ENCODE data around the gene TAF1D. TPM values are rescaled to one million over a fixed set of nuclear protein-coding genes. Genes with fewer than 3 reads are reported as not detected.
"Not testable (repeated sequence)": the region's sequence is repeated elsewhere in the genome, so short reads cannot be mapped to it uniquely, and the experiment has no call there.

Gene TAF1D
- total RNA-seq, 1 experiment from 2014 or later = 165 TPM

DNA sequence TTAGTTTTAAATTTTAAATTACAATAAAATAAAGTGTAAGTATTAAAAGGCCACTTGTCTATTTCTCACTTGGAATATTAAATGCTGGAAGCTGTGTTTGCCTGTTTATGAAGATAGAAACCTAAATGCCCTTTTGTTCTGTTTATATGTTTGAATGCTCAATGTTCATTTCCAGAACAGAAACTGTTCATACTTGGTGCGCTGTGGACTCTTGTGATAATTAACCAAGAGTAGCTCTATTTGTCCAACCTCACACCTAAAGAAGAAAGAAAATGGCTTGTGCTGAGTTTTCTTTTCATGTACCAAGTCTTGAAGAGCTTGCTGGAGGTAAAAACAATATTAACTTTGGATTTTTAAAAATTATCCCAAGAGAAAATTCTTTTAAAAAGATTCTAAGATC, 5.8 kb upstream of the TAF1D start:
- TF ChIP-seq TCF7L2 (IDR thresholded peaks at IDR 0.05; ENCODE audit: low read depth, low read length) (no peak), POLR2AphosphoS5 (IDR thresholded peaks at IDR 0.05; ENCODE audit: low read depth, low read length) (no peak)
- TF ChIP-seq, protein P1, sequence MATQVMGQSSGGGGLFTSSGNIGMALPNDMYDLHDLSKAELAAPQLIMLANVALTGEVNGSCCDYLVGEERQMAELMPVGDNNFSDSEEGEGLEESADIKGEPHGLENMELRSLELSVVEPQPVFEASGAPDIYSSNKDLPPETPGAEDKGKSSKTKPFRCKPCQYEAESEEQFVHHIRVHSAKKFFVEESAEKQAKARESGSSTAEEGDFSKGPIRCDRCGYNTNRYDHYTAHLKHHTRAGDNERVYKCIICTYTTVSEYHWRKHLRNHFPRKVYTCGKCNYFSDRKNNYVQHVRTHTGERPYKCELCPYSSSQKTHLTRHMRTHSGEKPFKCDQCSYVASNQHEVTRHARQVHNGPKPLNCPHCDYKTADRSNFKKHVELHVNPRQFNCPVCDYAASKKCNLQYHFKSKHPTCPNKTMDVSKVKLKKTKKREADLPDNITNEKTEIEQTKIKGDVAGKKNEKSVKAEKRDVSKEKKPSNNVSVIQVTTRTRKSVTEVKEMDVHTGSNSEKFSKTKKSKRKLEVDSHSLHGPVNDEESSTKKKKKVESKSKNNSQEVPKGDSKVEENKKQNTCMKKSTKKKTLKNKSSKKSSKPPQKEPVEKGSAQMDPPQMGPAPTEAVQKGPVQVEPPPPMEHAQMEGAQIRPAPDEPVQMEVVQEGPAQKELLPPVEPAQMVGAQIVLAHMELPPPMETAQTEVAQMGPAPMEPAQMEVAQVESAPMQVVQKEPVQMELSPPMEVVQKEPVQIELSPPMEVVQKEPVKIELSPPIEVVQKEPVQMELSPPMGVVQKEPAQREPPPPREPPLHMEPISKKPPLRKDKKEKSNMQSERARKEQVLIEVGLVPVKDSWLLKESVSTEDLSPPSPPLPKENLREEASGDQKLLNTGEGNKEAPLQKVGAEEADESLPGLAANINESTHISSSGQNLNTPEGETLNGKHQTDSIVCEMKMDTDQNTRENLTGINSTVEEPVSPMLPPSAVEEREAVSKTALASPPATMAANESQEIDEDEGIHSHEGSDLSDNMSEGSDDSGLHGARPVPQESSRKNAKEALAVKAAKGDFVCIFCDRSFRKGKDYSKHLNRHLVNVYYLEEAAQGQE (IDR thresholded peaks at IDR 0.05; ENCODE audit: insufficient read depth in 1 of 2, low read depth in 2 of 2, low read length in 1 of 2) = no peak
- no peak for DNase-seq (ENCODE audit: low read depth, low spot score)
- Histone ChIP-seq H3K27me3 (ENCODE audit: control insufficient read depth, insufficient read depth, low read length) (no peaks in the 10 kb centered on the region), H3K4me1 (ENCODE audit: control insufficient read depth, insufficient read depth, low read length) (peaks cover 21% of the 10 kb centered on the region), H3K27ac (ENCODE audit: low read length) (no peak overlapping the region), H3K9me3 (ENCODE audit: control insufficient read depth, insufficient read depth, low read depth, low read length) (no peaks in the 10 kb centered on the region), H3K4me3 (ENCODE audit: low read depth in 2 of 2, low read length in 2 of 2) (no peak overlapping the region), H3K36me3 (ENCODE audit: control insufficient read depth, insufficient read depth, low read length) (no peaks in the 10 kb centered on the region)
- POLR2A ChIA-PET = no interaction called here
- CTCF ChIA-PET = no interaction called here
- intact Hi-C loops (cut with micrococcal nuclease; ENCODE audit: unreplicated experiment) (no loop called here), in situ Hi-C loops (cut with HindIII; ENCODE audit: low pct_unique_long_range_greater_than_20kb, low sequenced_read_pairs) (no loop called here)
- ATAC-seq = no peak
- no TSS peak for BruUV-seq (replicated peaks)

DNA sequence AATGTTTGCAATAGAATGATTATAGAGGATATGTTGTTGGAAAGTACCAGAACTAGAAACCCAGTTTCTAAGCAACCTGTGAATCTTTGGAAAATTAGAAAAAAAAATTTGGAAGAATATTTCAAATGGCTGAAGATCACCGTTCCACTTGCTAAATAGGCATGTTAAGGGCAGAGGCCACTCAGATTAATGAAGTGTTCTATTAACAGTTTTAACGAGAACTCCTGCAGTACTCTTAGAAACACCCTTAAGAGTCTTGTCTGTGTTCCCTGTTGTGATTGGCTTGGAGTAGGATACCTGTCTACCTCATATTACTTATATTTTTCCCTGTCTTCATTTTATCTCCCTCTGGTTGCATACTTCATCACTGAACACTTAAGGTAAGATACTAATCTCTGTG, 4.8 kb upstream of the TAF1D start:
- in situ Hi-C loops (cut with HindIII; ENCODE audit: low pct_unique_long_range_greater_than_20kb, low sequenced_read_pairs) = no loop called here
- H3K4me3 ChIP-seq (ENCODE audit: low read depth in 2 of 2, low read length in 2 of 2) = no peak overlapping the region
- CTCF ChIA-PET = no interaction called here

DNA sequence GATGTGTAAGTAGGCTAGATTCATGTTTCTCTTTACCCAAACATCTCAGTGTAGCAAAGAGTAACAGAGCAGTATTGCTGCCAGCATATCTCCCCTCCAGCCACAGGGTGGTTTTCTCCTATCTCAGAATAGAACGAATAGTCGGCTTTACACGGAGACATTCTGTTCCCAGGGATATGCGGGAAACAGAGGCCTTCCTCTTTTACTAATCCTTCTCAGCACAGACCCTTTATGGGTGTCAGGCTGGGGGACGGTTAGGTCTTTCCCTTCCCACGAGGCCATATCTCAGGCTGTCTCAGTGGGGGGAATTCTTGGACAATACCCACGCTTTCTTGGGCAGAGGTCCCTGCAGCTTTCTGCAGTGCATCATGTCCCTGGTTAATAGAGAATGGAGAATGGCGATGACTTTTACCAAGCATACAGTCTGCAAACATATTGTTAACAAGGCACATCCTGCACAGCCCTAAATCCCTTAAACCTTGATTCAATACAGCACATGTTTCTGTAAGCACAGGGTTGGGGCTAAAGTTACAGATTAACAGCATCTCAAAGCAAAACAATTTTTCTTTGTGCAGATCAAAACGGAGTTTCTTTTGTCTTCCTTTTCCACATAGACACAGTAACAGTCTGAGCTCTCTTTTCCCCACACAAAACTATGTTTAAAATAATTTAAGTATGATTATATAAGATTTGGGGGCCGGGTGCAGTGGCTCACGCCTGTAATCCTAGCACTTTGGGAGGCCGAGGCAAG, 3.9 kb upstream of the TAF1D start:
- H3K9me3 ChIP-seq (ENCODE audit: control insufficient read depth, insufficient read depth, low read depth, low read length); DNase-seq (ENCODE audit: low read depth, low spot score); ATAC-seq; intact Hi-C loops (cut with micrococcal nuclease; ENCODE audit: unreplicated experiment); H3K36me3 ChIP-seq (ENCODE audit: control insufficient read depth, insufficient read depth, low read length); BruUV-seq (replicated peaks); CTCF ChIA-PET; in situ Hi-C loops (cut with HindIII; ENCODE audit: low pct_unique_long_range_greater_than_20kb, low sequenced_read_pairs); H3K27me3 ChIP-seq (ENCODE audit: control insufficient read depth, insufficient read depth, low read length): not testable (repeated sequence)
- H3K4me1 ChIP-seq (ENCODE audit: control insufficient read depth, insufficient read depth, low read length) = peaks cover 21% of the 10 kb centered on the region
- H3K4me3 ChIP-seq (ENCODE audit: low read depth in 2 of 2, low read length in 2 of 2) = peak overlapping the region; percentile 7 to 32; a peak in 3 of 4 replicates
- peak overlapping the region; percentile 97 for H3K27ac ChIP-seq (ENCODE audit: low read length)
- POLR2A ChIA-PET = interaction anchor here (0.6 kb wide), 1 partner anchor 11 kb away, joined by 8 read pairs; no protein-coding TSS in a partner anchor

More for the DNA sequence above, 4.8 kb upstream of the TAF1D start:
- peaks cover 21% of the 10 kb centered on the region for H3K4me1 ChIP-seq (ENCODE audit: control insufficient read depth, insufficient read depth, low read length)
- intact Hi-C loops (cut with micrococcal nuclease; ENCODE audit: unreplicated experiment) = no loop called here
- POLR2A ChIA-PET = no interaction called here
- no TSS peak for BruUV-seq (replicated peaks)
- DNase-seq (ENCODE audit: low read depth, low spot score) = no peak
- no peaks in the 10 kb centered on the region for H3K27me3 ChIP-seq (ENCODE audit: control insufficient read depth, insufficient read depth, low read length)
- TF ChIP-seq, protein P1 (IDR thresholded peaks at IDR 0.05; ENCODE audit: insufficient read depth in 1 of 2, low read depth in 2 of 2, low read length in 1 of 2) = no peak
- TF ChIP-seq POLR2AphosphoS5 (IDR thresholded peaks at IDR 0.05; ENCODE audit: low read depth, low read length) = no peak
- ATAC-seq = no peak
- no peaks in the 10 kb centered on the region for H3K9me3 ChIP-seq (ENCODE audit: control insufficient read depth, insufficient read depth, low read depth, low read length)
- H3K27ac ChIP-seq (ENCODE audit: low read length) = no peak overlapping the region
- H3K36me3 ChIP-seq (ENCODE audit: control insufficient read depth, insufficient read depth, low read length) = no peaks in the 10 kb centered on the region; the same call in 1 of the 2 replicates
